Type B pancreatic cell (in vitro differentiated cells): ENCODE measurements around the gene SH3GL2. TPM values are rescaled to one million over a fixed set of nuclear protein-coding genes. Genes with fewer than 3 reads are reported as not detected.

Experiments used
- DNase-seq: peaks from one replicate; pipeline ENCODE4 v3.0.0; 2021; ENCODE audit warnings: mixed read lengths; ENCODE audit not compliant: unreplicated experiment; ENCODE audit errors: extremely low spot score
- H3K27ac Mint-ChIP-seq: 2 replicates; pipeline ENCODE4 v1.8.0; 2021; ENCODE audit warnings: mild to moderate bottlenecking, mixed read lengths
- H3K27me3 Mint-ChIP-seq: 2 replicates; pipeline ENCODE4 v1.8.0; 2021; ENCODE audit warnings: mixed read lengths
- H3K36me3 Mint-ChIP-seq: 2 replicates; pipeline ENCODE4 v1.8.0; 2021; ENCODE audit warnings: mixed read lengths
- H3K4me1 Mint-ChIP-seq: one replicate; pipeline ENCODE4 v1.8.0; 2021; ENCODE audit warnings: mixed read lengths; ENCODE audit not compliant: unreplicated experiment
- H3K4me3 Mint-ChIP-seq: 2 replicates; pipeline ENCODE4 v1.8.0; 2021; ENCODE audit warnings: mild to moderate bottlenecking, mixed read lengths
- H3K9me3 Mint-ChIP-seq: 2 replicates; pipeline ENCODE4 v1.8.0; 2021; ENCODE audit warnings: mixed read lengths
- total RNA-seq: library from RNA; stranded (reverse); gene quantifications from 2 replicates; pipeline ENCODE4 v1.2.1, GENCODE V29; 2021; ENCODE audit warnings: low replicate concordance
- TF ChIP-seq, protein P1 (sequence below): fragments of 200-600 bp; sonication (generic); conservative IDR thresholded peaks from 2 replicates; pipeline ENCODE4 v1.5.0; 2021; ENCODE audit warnings: antibody characterized with exemption, mild to moderate bottlenecking

The SH3GL2 gene
- total RNA-seq, 1 donor from 2014 or later: 7.6 TPM

DNA sequence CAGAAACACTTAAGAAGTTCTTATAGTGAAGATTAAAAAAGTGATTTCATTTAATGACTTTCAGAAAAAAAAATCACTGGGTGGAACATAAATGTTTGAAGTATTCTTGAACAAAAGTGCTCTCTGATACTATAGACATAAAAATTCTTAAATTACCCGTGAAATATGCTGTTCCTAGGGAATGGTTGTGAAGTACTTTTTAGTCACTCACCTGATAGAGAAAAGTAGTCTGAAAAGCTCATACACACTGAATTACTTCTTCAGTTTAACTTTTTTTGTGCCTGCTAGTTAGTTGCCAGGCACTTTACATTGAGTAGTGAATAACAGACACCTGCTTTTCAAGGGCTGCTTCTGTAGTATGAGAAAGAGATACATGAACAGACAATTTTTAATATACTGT is 78.0 kb downstream of the SH3GL2 start:
- Mint-ChIP-seq H3K36me3 (no peaks in the 10 kb centered on the region), H3K9me3 (no peaks in the 10 kb centered on the region), H3K27ac (no peak overlapping the region), H3K4me1 (peaks cover 5% of the 10 kb centered on the region), H3K4me3 (no peak overlapping the region), H3K27me3 (peaks cover 4% of the 10 kb centered on the region)
- no peak for DNase-seq
- TF ChIP-seq, protein P1, sequence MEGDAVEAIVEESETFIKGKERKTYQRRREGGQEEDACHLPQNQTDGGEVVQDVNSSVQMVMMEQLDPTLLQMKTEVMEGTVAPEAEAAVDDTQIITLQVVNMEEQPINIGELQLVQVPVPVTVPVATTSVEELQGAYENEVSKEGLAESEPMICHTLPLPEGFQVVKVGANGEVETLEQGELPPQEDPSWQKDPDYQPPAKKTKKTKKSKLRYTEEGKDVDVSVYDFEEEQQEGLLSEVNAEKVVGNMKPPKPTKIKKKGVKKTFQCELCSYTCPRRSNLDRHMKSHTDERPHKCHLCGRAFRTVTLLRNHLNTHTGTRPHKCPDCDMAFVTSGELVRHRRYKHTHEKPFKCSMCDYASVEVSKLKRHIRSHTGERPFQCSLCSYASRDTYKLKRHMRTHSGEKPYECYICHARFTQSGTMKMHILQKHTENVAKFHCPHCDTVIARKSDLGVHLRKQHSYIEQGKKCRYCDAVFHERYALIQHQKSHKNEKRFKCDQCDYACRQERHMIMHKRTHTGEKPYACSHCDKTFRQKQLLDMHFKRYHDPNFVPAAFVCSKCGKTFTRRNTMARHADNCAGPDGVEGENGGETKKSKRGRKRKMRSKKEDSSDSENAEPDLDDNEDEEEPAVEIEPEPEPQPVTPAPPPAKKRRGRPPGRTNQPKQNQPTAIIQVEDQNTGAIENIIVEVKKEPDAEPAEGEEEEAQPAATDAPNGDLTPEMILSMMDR: no peak

- Mint-ChIP-seq H3K4me1 (peaks cover 5% of the 10 kb centered on the region), H3K9me3 (no peaks in the 10 kb centered on the region), H3K27ac (no peak overlapping the region)
Measured at GRCh38 chr9:17658237-17658636, 79.4 kb downstream of the SH3GL2 start.

DNA sequence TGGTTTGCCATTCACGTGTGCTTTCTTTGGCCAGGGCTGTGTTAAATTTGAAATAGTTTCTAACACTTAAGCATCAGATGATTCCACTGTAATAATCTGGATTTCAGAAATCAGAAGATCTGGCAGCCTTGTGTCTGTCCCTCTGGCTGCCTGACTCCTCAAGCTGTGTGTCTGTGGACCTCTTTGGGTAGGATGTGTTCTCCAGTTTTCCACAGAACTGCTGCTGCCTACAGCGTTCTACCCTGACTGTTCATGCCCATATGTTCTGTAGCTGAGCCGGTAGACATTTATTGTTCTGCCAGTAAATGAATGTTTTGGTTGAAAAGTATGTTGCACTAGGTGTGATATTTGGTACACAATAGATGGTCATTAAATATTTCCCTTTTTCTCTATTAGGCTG is 81.3 kb downstream of the SH3GL2 start:
- Mint-ChIP-seq H3K36me3 (no peaks in the 10 kb centered on the region), H3K9me3 (no peaks in the 10 kb centered on the region), H3K4me3 (no peak overlapping the region), H3K4me1 (no peaks in the 10 kb centered on the region), H3K27me3 (peaks cover 4% of the 10 kb centered on the region), H3K27ac (no peak overlapping the region)
- TF ChIP-seq, protein P1: no peak
- no peak for DNase-seq

More at GRCh38 chr9:17658237-17658636, 79.4 kb downstream of the SH3GL2 start:
- Mint-ChIP-seq H3K4me3 (no peak overlapping the region), H3K36me3 (no peaks in the 10 kb centered on the region), H3K27me3 (peaks cover 4% of the 10 kb centered on the region)
- TF ChIP-seq, protein P1: no peak
- DNase-seq: no peak

GRCh38 chr9:17665450-17665849 is 86.6 kb downstream of the SH3GL2 start:
- no peaks in the 10 kb centered on the region for H3K36me3 Mint-ChIP-seq
- TF ChIP-seq, protein P1: no peak
- no peak overlapping the region for H3K4me3 Mint-ChIP-seq
- H3K27ac Mint-ChIP-seq: no peak overlapping the region
- H3K4me1 Mint-ChIP-seq: no peaks in the 10 kb centered on the region
- H3K27me3 Mint-ChIP-seq: peaks cover 6% of the 10 kb centered on the region
- no peaks in the 10 kb centered on the region for H3K9me3 Mint-ChIP-seq
- no peak for DNase-seq

DNA sequence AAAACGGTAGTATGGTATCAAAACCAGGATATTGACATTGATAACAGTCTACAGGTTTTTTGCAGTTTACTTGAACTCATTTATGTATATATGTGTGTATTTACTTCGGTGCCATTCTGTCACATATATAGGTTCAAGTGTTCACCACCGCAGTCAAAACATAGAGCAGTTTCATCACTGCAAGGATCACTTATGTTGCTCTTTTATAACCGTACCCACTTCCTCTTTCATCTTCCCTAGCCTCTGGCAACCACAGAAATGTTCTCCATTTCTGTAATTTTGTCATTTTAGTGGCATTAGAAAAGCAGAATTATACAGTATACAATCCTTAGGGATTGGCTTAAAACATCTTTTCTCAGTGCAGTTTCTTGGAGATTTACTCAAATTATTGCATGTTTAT is 90.3 kb downstream of the SH3GL2 start:
- Mint-ChIP-seq H3K4me1 (peaks cover 5% of the 10 kb centered on the region), H3K27ac (no peak overlapping the region), H3K4me3 (no peak overlapping the region), H3K27me3 (peaks cover 6% of the 10 kb centered on the region), H3K9me3 (no peaks in the 10 kb centered on the region), H3K36me3 (no peaks in the 10 kb centered on the region)
- TF ChIP-seq, protein P1: no peak
- DNase-seq: no peak

DNA sequence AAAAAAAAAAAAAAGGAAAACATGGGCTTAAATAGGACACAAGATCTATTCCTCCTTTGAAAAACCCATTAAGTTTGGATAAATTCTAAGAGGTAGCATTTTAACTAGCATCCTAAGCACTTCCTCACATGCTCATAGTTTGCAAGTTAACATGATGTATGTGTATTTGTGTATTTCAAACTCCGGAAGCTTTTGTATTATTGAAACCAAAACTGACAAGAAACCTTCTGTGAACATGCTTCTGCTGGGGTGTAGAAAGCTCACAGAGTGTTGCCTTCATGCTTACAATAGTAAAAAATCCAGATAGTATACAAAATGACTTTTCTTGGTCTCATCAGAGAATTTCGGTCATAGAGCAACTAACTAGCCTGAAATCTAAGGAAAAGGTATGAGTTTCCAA is 103.8 kb downstream of the SH3GL2 start:
- TF ChIP-seq, protein P1: no peak
- Mint-ChIP-seq H3K4me3 (no peak overlapping the region), H3K27ac (no peak overlapping the region), H3K36me3 (no peaks in the 10 kb centered on the region), H3K27me3 (no peaks in the 10 kb centered on the region), H3K4me1 (no peaks in the 10 kb centered on the region), H3K9me3 (no peaks in the 10 kb centered on the region)
- no peak for DNase-seq
